ENCODE measurements around the gene IFNAR2. TPM values are rescaled to one million over a fixed set of nuclear protein-coding genes. Genes with fewer than 3 reads are reported as not detected.
A peak's percentile ranks its signal among the peaks of the same experiment; 100 is the strongest.

Gene IFNAR2
- total RNA-seq, 1 experiment from 2014 or later = 36.1 TPM

DNA sequence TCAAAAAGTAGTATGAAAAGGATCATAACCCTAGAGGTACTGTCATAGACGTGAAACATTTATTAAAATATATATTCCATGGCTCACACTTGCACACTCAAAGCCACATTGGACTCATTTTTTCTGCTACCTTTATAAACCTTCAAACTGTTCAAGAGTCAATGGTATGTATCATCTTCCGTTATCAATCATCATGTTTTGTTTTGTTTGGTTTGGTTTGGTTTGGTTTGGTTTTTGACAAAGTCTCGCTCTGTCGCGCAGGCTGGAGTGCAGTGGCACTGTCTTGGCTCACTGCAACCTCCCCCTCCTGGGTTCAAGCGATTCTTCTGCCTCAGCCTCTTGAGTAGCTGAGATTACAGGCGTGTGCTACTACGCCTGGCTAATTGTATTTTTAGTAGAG is 1.8 kb downstream of the IFNAR2 start:
- intact Hi-C loops (cut with micrococcal nuclease; ENCODE audit: unreplicated experiment) = no loop called here
- H3K4me1 ChIP-seq = peaks cover 54% of the 10 kb centered on the region

GRCh38 chr21:33232291-33233034 is 2.7 kb downstream of the IFNAR2 start:
- BruUV-seq (replicated peaks) = no TSS peak
- H3K27me3 Mint-ChIP-seq (ENCODE audit: insufficient read depth, unreplicated experiment) = no peaks in the 10 kb centered on the region
- POLR2A ChIA-PET = no interaction called here
- Histone ChIP-seq H3K36me3 (ENCODE audit: control insufficient read depth, insufficient read depth, low read length) (no peaks in the 10 kb centered on the region), H3K27me3 (replicated peaks; ENCODE audit: control insufficient read depth, insufficient read depth, low read length) (no peaks in the 10 kb centered on the region), H3K9me3 (no peaks in the 10 kb centered on the region), H3K4me1 (peaks cover 45% of the 10 kb centered on the region), H3K4me3 (ENCODE audit: low read depth, low read length) (no peak overlapping the region)
- H3K9me3 Mint-ChIP-seq (ENCODE audit: unreplicated experiment) = no peaks in the 10 kb centered on the region
- H3K4me3 Mint-ChIP-seq (ENCODE audit: unreplicated experiment) = peak overlapping the region; percentile 87
- H3K27ac Mint-ChIP-seq (ENCODE audit: unreplicated experiment) = peak overlapping the region; percentile 36
- CTCF ChIA-PET = no interaction called here
- intact Hi-C loops (cut with micrococcal nuclease; ENCODE audit: unreplicated experiment) = no loop called here
- TF ChIP-seq CTCF (IDR thresholded peaks at IDR 0.05; ENCODE audit: insufficient read depth in 1 of 2, low read depth in 1 of 2, low read length in 1 of 2, severe bottlenecking in 1 of 2, unreplicated experiment in 1 of 2) = no peak
- no peak for DNase-seq
- peaks cover 41% of the 10 kb centered on the region for H3K4me1 Mint-ChIP-seq (ENCODE audit: low read depth, unreplicated experiment)
- H3K36me3 Mint-ChIP-seq (ENCODE audit: insufficient read depth, unreplicated experiment) = peaks cover 45% of the 10 kb centered on the region

More for the DNA sequence above, 1.8 kb downstream of the IFNAR2 start:
- Histone ChIP-seq H3K27me3 (replicated peaks; ENCODE audit: control insufficient read depth, insufficient read depth, low read length) (no peaks in the 10 kb centered on the region), H3K36me3 (ENCODE audit: control insufficient read depth, insufficient read depth, low read length) (no peaks in the 10 kb centered on the region), H3K9me3 (no peaks in the 10 kb centered on the region), H3K4me3 (ENCODE audit: low read depth, low read length) (no peak overlapping the region)
- no peaks in the 10 kb centered on the region for H3K9me3 Mint-ChIP-seq (ENCODE audit: unreplicated experiment)
- no peak overlapping the region for H3K27ac Mint-ChIP-seq (ENCODE audit: unreplicated experiment)
- H3K4me3 Mint-ChIP-seq (ENCODE audit: unreplicated experiment) = peak overlapping the region; percentile 87
- DNase-seq = no peak
- POLR2A ChIA-PET = interaction anchor here (1.1 kb wide), 1 partner anchor 35 kb away, joined by 5 read pairs; the partner anchor contains the start of gene IL10RB
- CTCF ChIA-PET = interaction anchor here (0.5 to 0.7 kb wide), 2 partner anchors 44 to 156 kb away, joined by 3 to 9 read pairs; no protein-coding TSS in a partner anchor
- peaks cover 38% of the 10 kb centered on the region for H3K36me3 Mint-ChIP-seq (ENCODE audit: insufficient read depth, unreplicated experiment)
- BruUV-seq (replicated peaks) = TSS peak; percentile 23
- no peak for TF ChIP-seq CTCF (IDR thresholded peaks at IDR 0.05; ENCODE audit: insufficient read depth in 1 of 2, low read depth in 1 of 2, low read length in 1 of 2, severe bottlenecking in 1 of 2, unreplicated experiment in 1 of 2)
- H3K4me1 Mint-ChIP-seq (ENCODE audit: low read depth, unreplicated experiment) = peaks cover 47% of the 10 kb centered on the region
- H3K27me3 Mint-ChIP-seq (ENCODE audit: insufficient read depth, unreplicated experiment) = no peaks in the 10 kb centered on the region

DNA sequence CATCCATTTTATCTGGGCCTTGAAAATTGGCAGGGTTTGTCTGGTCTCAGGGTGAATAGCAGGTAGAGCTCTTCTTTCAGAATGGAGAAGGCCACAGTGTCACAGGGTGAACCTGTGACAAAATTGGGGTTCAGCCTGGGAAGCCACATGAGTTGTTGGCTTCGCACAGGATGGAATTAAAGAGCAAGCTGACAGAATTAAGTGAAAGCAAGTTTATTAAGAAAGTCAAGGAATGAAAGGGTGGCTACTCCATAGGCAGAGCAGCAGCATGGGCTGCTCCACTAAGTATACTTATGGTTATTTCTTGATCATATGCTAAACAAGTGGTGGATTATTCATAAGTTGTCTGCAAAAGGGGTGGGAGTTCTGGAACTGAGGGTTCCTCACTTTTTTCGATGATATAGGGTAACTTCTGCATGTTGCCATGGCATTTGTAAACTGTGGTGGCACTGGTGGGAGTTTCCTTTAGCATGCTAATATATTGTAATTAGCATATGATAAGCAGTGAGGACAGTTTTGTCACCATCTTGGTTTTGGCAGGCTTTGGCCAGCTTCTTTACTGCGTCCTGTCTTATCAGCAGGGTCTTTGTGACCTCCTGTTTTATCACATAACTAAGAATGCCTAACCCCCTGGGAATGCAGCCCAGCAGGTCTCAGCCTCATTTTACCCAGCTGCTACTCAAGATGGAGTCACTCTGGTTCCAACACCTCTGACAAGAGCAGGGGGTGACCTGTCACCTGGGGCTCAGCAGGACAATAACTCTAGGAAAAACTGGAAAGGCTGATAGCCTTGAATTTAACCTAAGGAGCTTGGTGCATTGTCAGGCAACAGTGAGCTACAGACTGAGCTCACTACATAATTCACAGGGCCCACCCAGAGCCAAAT is 5.1 kb downstream of the IFNAR2 start:
- no peaks in the 10 kb centered on the region for H3K36me3 ChIP-seq (ENCODE audit: control insufficient read depth, insufficient read depth, low read length)
- POLR2A ChIA-PET = no interaction called here
- no peaks in the 10 kb centered on the region for H3K27me3 Mint-ChIP-seq (ENCODE audit: insufficient read depth, unreplicated experiment)
- TF ChIP-seq CTCF (IDR thresholded peaks at IDR 0.05; ENCODE audit: insufficient read depth in 1 of 2, low read depth in 1 of 2, low read length in 1 of 2, severe bottlenecking in 1 of 2, unreplicated experiment in 1 of 2) = no peak
- peak in 1 of 2 experiments; percentile 4 for DNase-seq
- H3K9me3 ChIP-seq = no peaks in the 10 kb centered on the region
- peak overlapping the region; percentile 63 for H3K27ac Mint-ChIP-seq (ENCODE audit: unreplicated experiment)
- CTCF ChIA-PET = interaction anchor here (1.1 kb wide), 1 partner anchor 126 kb away, joined by 3 read pairs; no protein-coding TSS in a partner anchor
- no peaks in the 10 kb centered on the region for H3K27me3 ChIP-seq (replicated peaks; ENCODE audit: control insufficient read depth, insufficient read depth, low read length)
- no TSS peak for BruUV-seq (replicated peaks)
- peaks cover 43% of the 10 kb centered on the region for H3K4me1 Mint-ChIP-seq (ENCODE audit: low read depth, unreplicated experiment)
- H3K9me3 Mint-ChIP-seq (ENCODE audit: unreplicated experiment) = no peaks in the 10 kb centered on the region
- peaks cover 51% of the 10 kb centered on the region for H3K36me3 Mint-ChIP-seq (ENCODE audit: insufficient read depth, unreplicated experiment)
- H3K4me1 ChIP-seq = peaks cover 24% of the 10 kb centered on the region
- H3K4me3 ChIP-seq (ENCODE audit: low read depth, low read length) = no peak overlapping the region
- intact Hi-C loops (cut with micrococcal nuclease; ENCODE audit: unreplicated experiment) = no loop called here
- H3K4me3 Mint-ChIP-seq (ENCODE audit: unreplicated experiment) = peak overlapping the region; percentile 21

Measured in Caco-2 (cell line).